H9 (cell line): ENCODE data around the gene PRRT1B. TPM values are rescaled to one million over a fixed set of nuclear protein-coding genes. Genes with fewer than 3 reads are reported as not detected.

ENCODE experiments used
- DNase-seq: peaks from one replicate; pipeline ENCODE4 v3.0.0-alpha.2; 2017
- H2AFZ ChIP-seq: one replicate; pipeline ENCODE4 v1.6.1; 2013; ENCODE audit warnings: mild to moderate bottlenecking, low read length, control low read depth, moderate library complexity
- H2AK5ac ChIP-seq: 2 replicates; pipeline ENCODE4 v1.6.1; 2013; ENCODE audit warnings: low read length, control low read depth, mixed read lengths; ENCODE audit not compliant: insufficient read length
- H2BK120ac ChIP-seq: one replicate; pipeline ENCODE4 v1.6.1; 2013; ENCODE audit warnings: low read depth, mild to moderate bottlenecking, low read length, control low read depth, inconsistent platforms; ENCODE audit not compliant: poor library complexity, severe bottlenecking
- H2BK12ac ChIP-seq: 2 replicates; pipeline ENCODE4 v1.6.1; 2013; ENCODE audit warnings: low read length, control low read depth, mixed read lengths, low read depth; ENCODE audit not compliant: insufficient read length
- H2BK15ac ChIP-seq: 2 replicates; pipeline ENCODE4 v1.6.1; 2013; ENCODE audit warnings: low read depth, low read length, control low read depth
- H2BK20ac ChIP-seq: one replicate; pipeline ENCODE4 v1.6.1; 2013; ENCODE audit warnings: low read depth, mild to moderate bottlenecking, low read length, control low read depth, inconsistent platforms; ENCODE audit not compliant: poor library complexity, severe bottlenecking
- H2BK5ac ChIP-seq: 2 replicates; pipeline ENCODE4 v1.6.1; 2013; ENCODE audit warnings: low read length, control low read depth, mixed read lengths; ENCODE audit not compliant: insufficient read length
- H3K14ac ChIP-seq: 2 replicates; pipeline ENCODE4 v1.6.1; 2013; ENCODE audit warnings: low read length, control low read depth; ENCODE audit not compliant: insufficient read depth
- H3K18ac ChIP-seq: 2 replicates; pipeline ENCODE4 v1.6.1; 2013; ENCODE audit warnings: low read depth, mild to moderate bottlenecking, mixed read lengths, low read length, control low read depth; ENCODE audit not compliant: insufficient read length
- H3K23ac ChIP-seq: 2 replicates; pipeline ENCODE4 v1.6.1; 2013; ENCODE audit warnings: low read length, control low read depth, mixed read lengths, low read depth; ENCODE audit not compliant: insufficient read length
- H3K23me2 ChIP-seq: 2 replicates; pipeline ENCODE4 v1.6.1; 2013; ENCODE audit warnings: low read depth, mild to moderate bottlenecking, mixed read lengths, low read length, control low read depth; ENCODE audit not compliant: insufficient read length, poor library complexity, severe bottlenecking
- H3K27ac ChIP-seq: 2 replicates; pipeline ENCODE4 v1.5.1; 2013; ENCODE audit warnings: low read length, control low read depth, mixed read lengths, low read depth; ENCODE audit not compliant: insufficient read length
- H3K27me3 ChIP-seq: 2 replicates; pipeline ENCODE4 v1.6.1; 2013; ENCODE audit warnings: low read length, control low read depth, inconsistent platforms; ENCODE audit not compliant: insufficient read depth
- H3K4ac ChIP-seq: 2 replicates; pipeline ENCODE4 v1.6.1; 2013; ENCODE audit warnings: low read depth, mild to moderate bottlenecking, control low read depth, inconsistent platforms, low read length, moderate library complexity
- H3K4me1 ChIP-seq: 2 replicates; pipeline ENCODE4 v1.6.1; 2013; ENCODE audit warnings: low read length, control low read depth, inconsistent platforms; ENCODE audit not compliant: insufficient read depth
- H3K4me2 ChIP-seq: 2 replicates; pipeline ENCODE4 v1.6.1; 2013; ENCODE audit warnings: low read length, control low read depth, mixed read lengths; ENCODE audit not compliant: insufficient read length, insufficient read depth
- H3K56ac ChIP-seq: 2 replicates; pipeline ENCODE4 v1.6.1; 2013; ENCODE audit warnings: low read depth, mild to moderate bottlenecking, mixed read lengths, low read length, control low read depth; ENCODE audit not compliant: insufficient read length
- H3K79me1 ChIP-seq: 2 replicates; pipeline ENCODE4 v1.6.1; 2013; ENCODE audit warnings: low read depth, mild to moderate bottlenecking, moderate library complexity, low read length, control low read depth, inconsistent platforms; ENCODE audit not compliant: insufficient read depth, poor library complexity, severe bottlenecking
- H3K79me2 ChIP-seq: 2 replicates; pipeline ENCODE4 v1.6.1; 2013; ENCODE audit warnings: low read length, control low read depth, inconsistent platforms; ENCODE audit not compliant: insufficient read depth
- H3K9ac ChIP-seq: 2 replicates; pipeline ENCODE4 v1.6.1; 2013; ENCODE audit warnings: low read length, control low read depth, mixed read lengths; ENCODE audit not compliant: insufficient read length; ENCODE audit errors: extremely low read depth
- H3K9me3 ChIP-seq: one replicate; pipeline ENCODE4 v1.6.1; 2013; ENCODE audit warnings: low read depth, low read length, inconsistent platforms; ENCODE audit not compliant: control insufficient read depth
- H3T11ph ChIP-seq: one replicate; pipeline ENCODE4 v1.6.1; 2013; ENCODE audit warnings: mild to moderate bottlenecking, low read length, control low read depth, inconsistent platforms
- H4K20me1 ChIP-seq: one replicate; pipeline ENCODE4 v1.6.1; 2013; ENCODE audit not compliant: control insufficient read depth, insufficient read length, insufficient read depth
- H4K5ac ChIP-seq: 2 replicates; pipeline ENCODE4 v1.6.1; 2013; ENCODE audit warnings: low read depth, mild to moderate bottlenecking, mixed read lengths, low read length, control low read depth; ENCODE audit not compliant: insufficient read length
- H4K8ac ChIP-seq: replicated peaks from 2 replicates; pipeline ENCODE4 v1.6.1; 2013; ENCODE audit warnings: low read length, control low read depth, mixed read lengths, low read depth; ENCODE audit not compliant: insufficient read length
- H4K91ac ChIP-seq: 2 replicates; pipeline ENCODE4 v1.6.1; 2013; ENCODE audit warnings: low read depth, mild to moderate bottlenecking, moderate library complexity, mixed read lengths, low read length, control low read depth; ENCODE audit not compliant: insufficient read length
- H3K27ac Mint-ChIP-seq, 3 experiments: 2 replicates in 2 of 3; 3 replicates in 1 of 3; pipeline ENCODE4 v1.8.0; 2020 to 2021; ENCODE audit warnings: mixed read lengths in 3 of 3, mild to moderate bottlenecking in 1 of 3, moderate library complexity in 1 of 3
- H3K27me3 Mint-ChIP-seq: 2 replicates; pipeline ENCODE4 v1.8.0; 2021; ENCODE audit warnings: low read depth, mild to moderate bottlenecking, moderate library complexity, mixed read lengths
- H3K36me3 Mint-ChIP-seq, 3 experiments: 2 replicates in 2 of 3; 3 replicates in 1 of 3; pipeline ENCODE4 v1.8.0; 2020 to 2021; ENCODE audit warnings: low read depth in 3 of 3, mixed read lengths in 3 of 3; ENCODE audit not compliant: insufficient read depth in 1 of 3
- H3K4me1 Mint-ChIP-seq, 2 experiments: 2 replicates each; pipeline ENCODE4 v1.8.0; 2020; ENCODE audit warnings: mixed read lengths in 2 of 2
- H3K4me3 Mint-ChIP-seq, 2 experiments: 2 replicates in 1 of 2; 3 replicates in 1 of 2; pipeline ENCODE4 v1.8.0; 2020 to 2021; ENCODE audit warnings: mild to moderate bottlenecking in 2 of 2, mixed read lengths in 2 of 2, moderate library complexity in 1 of 2
- H3K9me3 Mint-ChIP-seq, 2 experiments: 2 replicates in 1 of 2; 3 replicates in 1 of 2; pipeline ENCODE4 v1.8.0; 2020; ENCODE audit warnings: mild to moderate bottlenecking in 2 of 2, mixed read lengths in 2 of 2, moderate library complexity in 1 of 2
- WGBS: extraction: QIAGEN DNeasy Blood & Tissue Kit; methylation state at CpG from one replicate; pipeline ENCODE4 v1.1.7; 2013; ENCODE audit warnings: missing lambda C conversion rate, low lambda C conversion rate, mixed read lengths; ENCODE audit not compliant: insufficient read length; ENCODE audit errors: extremely low coverage; 5-methylcytosine and 5-hydroxymethylcytosine counted together
- total RNA-seq: library from RNA; stranded (reverse); gene quantifications from 2 replicates; pipeline ENCODE4 v1.2.1, GENCODE V29; 2021
- TF ChIP-seq, protein P1 (sequence below): fragments of 200-600 bp; sonication (generic); conservative IDR thresholded peaks from 3 replicates; pipeline ENCODE4 v1.8.0; 2021; ENCODE audit warnings: antibody characterized with exemption, mild to moderate bottlenecking

Gene PRRT1B
- total RNA-seq, 1 experiment from 2014 or later, result 1.0 TPM

GRCh38 chr9:131559421-131560000 lies 14.2 kb downstream of the PRRT1B start:
- no peak overlapping the region for H3K4ac ChIP-seq
- no peak overlapping the region for H3K23ac ChIP-seq
- no peak overlapping the region for H3K14ac ChIP-seq
- H3T11ph ChIP-seq, result no peak overlapping the region
- no peak overlapping the region for H2BK15ac ChIP-seq
- H3K27ac ChIP-seq, result no peak overlapping the region
- Mint-ChIP-seq H3K9me3 (peaks cover 29 to 41% of the 10 kb centered on the region in 2 experiments), H3K36me3 (peaks cover 5 to 16% (median 6%) of the 10 kb centered on the region in 3 experiments; a peak in 4 of 7 replicates), H3K27me3 (peaks cover 26% of the 10 kb centered on the region), H3K4me3 (no peak overlapping the region), H3K4me1 (peaks cover 9 to 10% of the 10 kb centered on the region in 2 experiments), H3K27ac (no peak overlapping the region)
- no peak overlapping the region for H4K91ac ChIP-seq
- H3K79me2 ChIP-seq, result no peaks in the 10 kb centered on the region
- no peak overlapping the region for H2BK5ac ChIP-seq
- no peak overlapping the region for H3K56ac ChIP-seq
- H2BK20ac ChIP-seq, result no peak overlapping the region
- no peak overlapping the region for H2BK12ac ChIP-seq
- H3K4me1 ChIP-seq, result no peaks in the 10 kb centered on the region
- TF ChIP-seq, protein P1, sequence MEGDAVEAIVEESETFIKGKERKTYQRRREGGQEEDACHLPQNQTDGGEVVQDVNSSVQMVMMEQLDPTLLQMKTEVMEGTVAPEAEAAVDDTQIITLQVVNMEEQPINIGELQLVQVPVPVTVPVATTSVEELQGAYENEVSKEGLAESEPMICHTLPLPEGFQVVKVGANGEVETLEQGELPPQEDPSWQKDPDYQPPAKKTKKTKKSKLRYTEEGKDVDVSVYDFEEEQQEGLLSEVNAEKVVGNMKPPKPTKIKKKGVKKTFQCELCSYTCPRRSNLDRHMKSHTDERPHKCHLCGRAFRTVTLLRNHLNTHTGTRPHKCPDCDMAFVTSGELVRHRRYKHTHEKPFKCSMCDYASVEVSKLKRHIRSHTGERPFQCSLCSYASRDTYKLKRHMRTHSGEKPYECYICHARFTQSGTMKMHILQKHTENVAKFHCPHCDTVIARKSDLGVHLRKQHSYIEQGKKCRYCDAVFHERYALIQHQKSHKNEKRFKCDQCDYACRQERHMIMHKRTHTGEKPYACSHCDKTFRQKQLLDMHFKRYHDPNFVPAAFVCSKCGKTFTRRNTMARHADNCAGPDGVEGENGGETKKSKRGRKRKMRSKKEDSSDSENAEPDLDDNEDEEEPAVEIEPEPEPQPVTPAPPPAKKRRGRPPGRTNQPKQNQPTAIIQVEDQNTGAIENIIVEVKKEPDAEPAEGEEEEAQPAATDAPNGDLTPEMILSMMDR, result no peak
- no peak overlapping the region for H4K8ac ChIP-seq
- H3K18ac ChIP-seq, result no peak overlapping the region
- H3K27me3 ChIP-seq, result peaks cover 5% of the 10 kb centered on the region; the same call in 1 of the 2 replicates
- no peak for DNase-seq
- H4K5ac ChIP-seq, result no peak overlapping the region
- H2BK120ac ChIP-seq, result no peak overlapping the region
- H3K9me3 ChIP-seq, result peaks cover 6% of the 10 kb centered on the region
- H2AK5ac ChIP-seq, result no peak overlapping the region
- H2AFZ ChIP-seq, result no peak overlapping the region
- H4K20me1 ChIP-seq, result no peaks in the 10 kb centered on the region
- no CpG with 5 or more reads among the region's 1 CpG for WGBS
- no peak overlapping the region for H3K9ac ChIP-seq
- no peak overlapping the region for H3K4me2 ChIP-seq
- no peaks in the 10 kb centered on the region for H3K23me2 ChIP-seq
- no peaks in the 10 kb centered on the region for H3K79me1 ChIP-seq
